CD4-positive, alpha-beta T cell treated with Interleukin-17A for 4 hours (primary cell): ENCODE results near the gene DSP.
A peak's percentile ranks its signal among the peaks of the same experiment; 100 is the strongest.

ENCODE experiments used
- DNase-seq: peaks from one replicate; pipeline ENCODE4 v3.0.0-alpha.2; 2020; ENCODE audit warnings: mixed read lengths

The DSP gene

GRCh38 chr6:7541175-7542064, at the start of gene DSP:
DSP (plus strand) TSS chr6:7541671; CDS start chr6:7541916, 245 bp downstream.
- peak; percentile 27 for DNase-seq

- DNase-seq, result no peak
Measured at GRCh38 chr6:7493866-7494265, 47.6 kb upstream of the DSP start.

GRCh38 chr6:7494638-7495037, 46.8 kb upstream of the DSP start:
- no peak for DNase-seq

GRCh38 chr6:7496266-7496875, 45.1 kb upstream of the DSP start:
- DNase-seq, result no peak

GRCh38 chr6:7500752-7501282, 40.7 kb upstream of the DSP start:
- DNase-seq, result no peak

- no peak for DNase-seq
Measured at GRCh38 chr6:7502743-7503142, 38.7 kb upstream of the DSP start.

GRCh38 chr6:7504041-7504440, 37.4 kb upstream of the DSP start:
- DNase-seq, result no peak

GRCh38 chr6:7505189-7505699, 36.2 kb upstream of the DSP start:
- no peak for DNase-seq

GRCh38 chr6:7507600-7507999, 33.9 kb upstream of the DSP start:
- no peak for DNase-seq

GRCh38 chr6:7512320-7512719, 29.2 kb upstream of the DSP start:
- no peak for DNase-seq

- no peak for DNase-seq
Measured at GRCh38 chr6:7513529-7513928, 27.9 kb upstream of the DSP start.

GRCh38 chr6:7515363-7515762, 26.1 kb upstream of the DSP start:
- no peak for DNase-seq

- DNase-seq, result no peak
Measured at GRCh38 chr6:7518877-7519276, 22.6 kb upstream of the DSP start.

- no peak for DNase-seq
Measured at GRCh38 chr6:7522873-7523272, 18.6 kb upstream of the DSP start.

GRCh38 chr6:7523922-7524321, 17.5 kb upstream of the DSP start:
- DNase-seq, result no peak

- no peak for DNase-seq
Measured at GRCh38 chr6:7526755-7527154, 14.7 kb upstream of the DSP start.

- DNase-seq, result no peak
Measured at GRCh38 chr6:7528565-7528964, 12.9 kb upstream of the DSP start.

- DNase-seq, result no peak
Measured at GRCh38 chr6:7529141-7529540, 12.3 kb upstream of the DSP start.

GRCh38 chr6:7532232-7532631, 9.2 kb upstream of the DSP start:
- no peak for DNase-seq

- no peak for DNase-seq
Measured at GRCh38 chr6:7532821-7533220, 8.7 kb upstream of the DSP start.

- no peak for DNase-seq
Measured at GRCh38 chr6:7534192-7534591, 7.3 kb upstream of the DSP start.

GRCh38 chr6:7535498-7535897, 6.0 kb upstream of the DSP start:
- DNase-seq, result no peak

- DNase-seq, result no peak
Measured at GRCh38 chr6:7537565-7538174, 3.8 kb upstream of the DSP start.

- DNase-seq, result no peak
Measured at GRCh38 chr6:7538484-7538883, 3.0 kb upstream of the DSP start.
